ENCODE data around the gene NABP2.

NABP2 gene

GRCh38 chr12:56241424-56242303, 17.5 kb downstream of the NABP2 start:
- Histone ChIP-seq H3K9me3 (ENCODE audit: control insufficient read depth in 2 of 2, low read length in 2 of 2) (no peaks in the 10 kb centered on the region), H3K36me3 (ENCODE audit: control insufficient read depth in 2 of 2, insufficient read depth in 2 of 2, low read length in 2 of 2) (peaks cover 44 to 62% of the 10 kb centered on the region in 2 donors), H3K4me3 (ENCODE audit: low read length in 2 of 2) (no peak overlapping the region), H3K4me1 (ENCODE audit: control insufficient read depth in 2 of 2, insufficient read depth in 2 of 2, low read length in 2 of 2) (no peaks in the 10 kb centered on the region), H3K9ac (ENCODE audit: low read depth in 1 of 2, low read length in 2 of 2) (no peak overlapping the region), H3K27ac (ENCODE audit: low read depth in 2 of 2, low read length in 2 of 2) (no peak overlapping the region), H3K27me3 (ENCODE audit: control insufficient read depth in 2 of 2, insufficient read depth in 2 of 2, low read length in 2 of 2) (no peaks in the 10 kb centered on the region)

DNA sequence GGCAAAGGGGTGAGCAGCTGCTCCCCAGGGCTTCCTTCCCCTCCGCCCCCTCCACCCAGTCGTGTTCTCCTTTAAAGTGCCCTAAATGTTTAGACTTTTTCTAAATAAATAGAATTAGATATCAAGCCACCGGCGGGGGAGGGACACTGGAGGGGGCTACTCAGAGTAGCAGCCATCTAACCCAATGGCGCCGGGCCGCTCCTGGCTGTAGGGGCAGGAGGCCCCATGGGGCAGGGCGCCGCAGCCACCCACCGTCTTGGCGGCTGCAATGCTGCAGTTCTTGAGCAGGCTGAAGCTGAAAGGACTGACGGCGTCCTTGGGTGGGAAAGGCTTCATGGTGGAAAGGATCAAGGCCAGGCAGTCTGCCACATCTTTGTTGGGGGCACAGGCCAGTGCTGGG, 18.8 kb downstream of the NABP2 start:
- Histone ChIP-seq H3K36me3 (ENCODE audit: control insufficient read depth in 2 of 2, insufficient read depth in 2 of 2, low read length in 2 of 2) (peaks cover 51 to 64% of the 10 kb centered on the region in 2 donors), H3K9me3 (ENCODE audit: control insufficient read depth in 2 of 2, low read length in 2 of 2) (no peaks in the 10 kb centered on the region)

GRCh38 chr12:56243731-56244181, 19.6 kb downstream of the NABP2 start:
- Histone ChIP-seq H3K9me3 (ENCODE audit: control insufficient read depth in 2 of 2, low read length in 2 of 2) (no peaks in the 10 kb centered on the region), H3K9ac (ENCODE audit: low read depth in 1 of 2, low read length in 2 of 2) (no peak overlapping the region), H3K4me1 (ENCODE audit: control insufficient read depth in 2 of 2, insufficient read depth in 2 of 2, low read length in 2 of 2) (no peaks in the 10 kb centered on the region), H3K27me3 (ENCODE audit: control insufficient read depth in 2 of 2, insufficient read depth in 2 of 2, low read length in 2 of 2) (no peaks in the 10 kb centered on the region), H3K4me3 (ENCODE audit: low read length in 2 of 2) (no peak overlapping the region), H3K27ac (ENCODE audit: low read depth in 2 of 2, low read length in 2 of 2) (no peak overlapping the region), H3K36me3 (ENCODE audit: control insufficient read depth in 2 of 2, insufficient read depth in 2 of 2, low read length in 2 of 2) (peaks cover 59 to 70% of the 10 kb centered on the region in 2 donors)

More for the DNA sequence above, 18.8 kb downstream of the NABP2 start:
- Histone ChIP-seq H3K4me1 (ENCODE audit: control insufficient read depth in 2 of 2, insufficient read depth in 2 of 2, low read length in 2 of 2) (no peaks in the 10 kb centered on the region), H3K4me3 (ENCODE audit: low read length in 2 of 2) (no peak overlapping the region), H3K9ac (ENCODE audit: low read depth in 1 of 2, low read length in 2 of 2) (no peak overlapping the region), H3K27me3 (ENCODE audit: control insufficient read depth in 2 of 2, insufficient read depth in 2 of 2, low read length in 2 of 2) (no peaks in the 10 kb centered on the region), H3K27ac (ENCODE audit: low read depth in 2 of 2, low read length in 2 of 2) (no peak overlapping the region)

GRCh38 chr12:56244494-56244893, 20.4 kb downstream of the NABP2 start:
- no peak overlapping the region for H3K4me3 ChIP-seq (ENCODE audit: low read length in 2 of 2)
- H3K4me1 ChIP-seq (ENCODE audit: control insufficient read depth in 2 of 2, insufficient read depth in 2 of 2, low read length in 2 of 2), result no peaks in the 10 kb centered on the region
- no peaks in the 10 kb centered on the region for H3K27me3 ChIP-seq (ENCODE audit: control insufficient read depth in 2 of 2, insufficient read depth in 2 of 2, low read length in 2 of 2)
- no peak overlapping the region for H3K9ac ChIP-seq (ENCODE audit: low read depth in 1 of 2, low read length in 2 of 2)
- H3K36me3 ChIP-seq (ENCODE audit: control insufficient read depth in 2 of 2, insufficient read depth in 2 of 2, low read length in 2 of 2), result peaks cover 64 to 71% of the 10 kb centered on the region in 2 donors
- no peaks in the 10 kb centered on the region for H3K9me3 ChIP-seq (ENCODE audit: control insufficient read depth in 2 of 2, low read length in 2 of 2)
- no peak overlapping the region for H3K27ac ChIP-seq (ENCODE audit: low read depth in 2 of 2, low read length in 2 of 2)

DNA sequence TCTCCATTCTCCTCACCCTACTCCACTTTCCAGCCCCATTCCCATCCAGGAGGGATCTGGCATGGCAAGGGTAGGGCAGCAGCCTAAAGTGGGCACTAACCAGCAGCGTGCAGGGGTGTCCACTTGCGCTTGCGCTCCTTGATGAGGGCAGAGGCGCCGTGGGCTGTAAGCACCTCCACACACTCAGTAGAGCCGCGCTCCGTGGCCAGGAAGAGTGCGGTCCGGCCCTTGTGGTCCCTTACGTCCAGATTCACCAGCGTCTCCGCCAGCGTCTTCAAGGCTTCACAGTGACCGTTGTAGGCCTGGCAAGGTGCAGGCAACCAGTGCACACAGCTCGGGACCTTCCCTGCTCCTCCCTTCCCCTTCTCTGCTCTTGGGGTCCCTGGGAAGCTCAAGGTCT, 23.8 kb downstream of the NABP2 start:
- no peaks in the 10 kb centered on the region for H3K27me3 ChIP-seq (ENCODE audit: control insufficient read depth in 2 of 2, insufficient read depth in 2 of 2, low read length in 2 of 2)
- H3K9ac ChIP-seq (ENCODE audit: low read depth in 1 of 2, low read length in 2 of 2), result no peak overlapping the region
- H3K4me3 ChIP-seq (ENCODE audit: low read length in 2 of 2), result no peak overlapping the region
- peaks cover 65 to 80% of the 10 kb centered on the region in 2 donors for H3K36me3 ChIP-seq (ENCODE audit: control insufficient read depth in 2 of 2, insufficient read depth in 2 of 2, low read length in 2 of 2)
- H3K9me3 ChIP-seq (ENCODE audit: control insufficient read depth in 2 of 2, low read length in 2 of 2), result no peaks in the 10 kb centered on the region
- no peaks in the 10 kb centered on the region for H3K4me1 ChIP-seq (ENCODE audit: control insufficient read depth in 2 of 2, insufficient read depth in 2 of 2, low read length in 2 of 2)
- no peak overlapping the region for H3K27ac ChIP-seq (ENCODE audit: low read depth in 2 of 2, low read length in 2 of 2)

DNA sequence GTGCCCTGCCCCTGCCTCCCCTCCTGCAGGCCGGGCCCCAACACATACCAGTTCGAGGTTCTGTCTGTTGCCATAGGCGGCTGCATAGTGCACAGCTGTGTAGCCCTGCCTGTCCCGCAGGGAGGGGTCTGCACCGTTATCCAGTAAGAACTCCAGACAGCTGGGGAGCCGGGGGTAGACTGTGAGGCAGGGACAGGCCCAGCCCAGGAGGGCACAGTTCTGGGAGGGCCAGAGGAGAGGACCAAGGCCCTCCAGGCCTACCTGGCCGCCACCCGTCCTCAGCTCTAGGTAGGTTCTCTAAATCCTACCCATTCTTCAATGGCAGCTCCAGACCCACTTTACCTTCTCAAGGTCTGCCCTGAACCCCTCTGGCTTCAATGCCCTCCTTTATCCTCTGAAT, 24.6 kb downstream of the NABP2 start:
- Histone ChIP-seq H3K9ac (ENCODE audit: low read depth in 1 of 2, low read length in 2 of 2) (no peak overlapping the region), H3K36me3 (ENCODE audit: control insufficient read depth in 2 of 2, insufficient read depth in 2 of 2, low read length in 2 of 2) (peaks cover 66 to 80% of the 10 kb centered on the region in 2 donors)

DNA sequence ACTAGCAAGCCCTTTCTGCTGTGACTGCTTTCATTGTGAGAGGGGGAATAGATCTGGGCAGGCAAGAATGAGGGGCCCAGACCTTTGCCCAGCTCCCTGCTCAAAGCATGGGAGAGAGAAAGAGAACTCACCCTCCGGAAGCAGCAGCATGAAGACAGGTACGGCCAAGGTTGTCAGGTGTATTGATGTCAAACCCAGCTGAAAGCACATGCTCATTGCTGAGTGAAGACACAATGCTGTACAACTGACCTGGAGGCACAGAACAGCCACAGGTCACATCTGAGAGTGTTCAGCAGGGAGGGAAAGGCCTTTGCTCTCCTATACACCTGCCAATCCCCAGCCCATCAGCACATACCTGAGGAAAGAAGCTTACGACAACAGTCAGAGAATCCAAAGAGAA, 28.5 kb downstream of the NABP2 start:
- peaks cover 57 to 75% of the 10 kb centered on the region in 2 donors for H3K36me3 ChIP-seq (ENCODE audit: control insufficient read depth in 2 of 2, insufficient read depth in 2 of 2, low read length in 2 of 2)
- no peaks in the 10 kb centered on the region for H3K27me3 ChIP-seq (ENCODE audit: control insufficient read depth in 2 of 2, insufficient read depth in 2 of 2, low read length in 2 of 2)
- no peak overlapping the region for H3K9ac ChIP-seq (ENCODE audit: low read depth in 1 of 2, low read length in 2 of 2)
- H3K9me3 ChIP-seq (ENCODE audit: control insufficient read depth in 2 of 2, low read length in 2 of 2), result no peaks in the 10 kb centered on the region
- H3K27ac ChIP-seq (ENCODE audit: low read depth in 2 of 2, low read length in 2 of 2), result no peak overlapping the region
- H3K4me1 ChIP-seq (ENCODE audit: control insufficient read depth in 2 of 2, insufficient read depth in 2 of 2, low read length in 2 of 2), result peaks cover 13 to 15% of the 10 kb centered on the region in 2 donors
- H3K4me3 ChIP-seq (ENCODE audit: low read length in 2 of 2), result no peak overlapping the region

More for the DNA sequence above, 24.6 kb downstream of the NABP2 start:
- H3K27ac ChIP-seq (ENCODE audit: low read depth in 2 of 2, low read length in 2 of 2), result no peak overlapping the region
- H3K27me3 ChIP-seq (ENCODE audit: control insufficient read depth in 2 of 2, insufficient read depth in 2 of 2, low read length in 2 of 2), result no peaks in the 10 kb centered on the region
- H3K9me3 ChIP-seq (ENCODE audit: control insufficient read depth in 2 of 2, low read length in 2 of 2), result no peaks in the 10 kb centered on the region
- no peak overlapping the region for H3K4me3 ChIP-seq (ENCODE audit: low read length in 2 of 2)
- no peaks in the 10 kb centered on the region for H3K4me1 ChIP-seq (ENCODE audit: control insufficient read depth in 2 of 2, insufficient read depth in 2 of 2, low read length in 2 of 2)

GRCh38 chr12:56253091-56253490, 28.9 kb downstream of the NABP2 start:
- H3K27ac ChIP-seq (ENCODE audit: low read depth in 2 of 2, low read length in 2 of 2), result no peak overlapping the region
- H3K4me3 ChIP-seq (ENCODE audit: low read length in 2 of 2), result no peak overlapping the region
- H3K9me3 ChIP-seq (ENCODE audit: control insufficient read depth in 2 of 2, low read length in 2 of 2), result no peaks in the 10 kb centered on the region
- peaks cover 13 to 15% of the 10 kb centered on the region in 2 donors for H3K4me1 ChIP-seq (ENCODE audit: control insufficient read depth in 2 of 2, insufficient read depth in 2 of 2, low read length in 2 of 2)
- no peak overlapping the region for H3K9ac ChIP-seq (ENCODE audit: low read depth in 1 of 2, low read length in 2 of 2)
- H3K36me3 ChIP-seq (ENCODE audit: control insufficient read depth in 2 of 2, insufficient read depth in 2 of 2, low read length in 2 of 2), result peaks cover 53 to 70% of the 10 kb centered on the region in 2 donors
- H3K27me3 ChIP-seq (ENCODE audit: control insufficient read depth in 2 of 2, insufficient read depth in 2 of 2, low read length in 2 of 2), result no peaks in the 10 kb centered on the region

GRCh38 chr12:56255671-56256070, 31.5 kb downstream of the NABP2 start:
- no peaks in the 10 kb centered on the region for H3K27me3 ChIP-seq (ENCODE audit: control insufficient read depth in 2 of 2, insufficient read depth in 2 of 2, low read length in 2 of 2)
- no peak overlapping the region for H3K4me3 ChIP-seq (ENCODE audit: low read length in 2 of 2)
- no peak overlapping the region for H3K9ac ChIP-seq (ENCODE audit: low read depth in 1 of 2, low read length in 2 of 2)
- H3K4me1 ChIP-seq (ENCODE audit: control insufficient read depth in 2 of 2, insufficient read depth in 2 of 2, low read length in 2 of 2), result peaks cover 19% of the 10 kb centered on the region in 2 donors
- H3K27ac ChIP-seq (ENCODE audit: low read depth in 2 of 2, low read length in 2 of 2), result no peak overlapping the region
- peaks cover 42 to 50% of the 10 kb centered on the region in 2 donors for H3K36me3 ChIP-seq (ENCODE audit: control insufficient read depth in 2 of 2, insufficient read depth in 2 of 2, low read length in 2 of 2)
- H3K9me3 ChIP-seq (ENCODE audit: control insufficient read depth in 2 of 2, low read length in 2 of 2), result no peaks in the 10 kb centered on the region

DNA sequence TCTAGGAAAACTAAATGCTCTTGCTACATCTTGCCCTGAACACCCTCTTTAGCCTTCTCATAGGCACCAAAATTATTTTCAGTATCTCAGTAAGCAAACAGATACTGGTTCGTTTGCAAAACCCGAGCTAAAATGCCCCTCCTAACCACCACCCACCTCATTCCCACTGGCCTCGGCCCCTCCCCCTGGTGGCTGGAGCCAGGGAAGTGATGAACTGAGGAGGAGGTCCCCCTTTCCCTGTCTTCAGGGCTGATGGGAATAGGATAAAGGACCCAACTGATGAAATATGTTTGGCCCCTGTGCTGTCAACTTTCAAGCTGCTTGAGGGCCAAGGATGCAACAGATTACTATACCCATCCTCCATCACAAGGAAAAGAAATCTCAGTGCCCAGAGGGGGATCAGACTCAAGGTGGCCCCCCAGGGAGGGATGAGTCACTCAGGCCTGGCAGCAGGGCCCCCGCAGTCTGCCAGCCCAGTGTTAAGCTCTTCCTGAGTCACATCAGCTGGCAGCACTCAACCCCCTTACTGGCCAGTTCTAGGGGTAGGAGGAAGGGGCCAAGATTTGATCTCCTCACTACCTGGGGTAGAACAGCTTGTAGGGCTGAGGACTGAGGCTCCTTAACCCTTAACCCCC, 32.3 kb downstream of the NABP2 start:
- H3K9me3 ChIP-seq (ENCODE audit: control insufficient read depth in 2 of 2, low read length in 2 of 2), result no peaks in the 10 kb centered on the region
- peaks cover 19% of the 10 kb centered on the region in 2 donors for H3K4me1 ChIP-seq (ENCODE audit: control insufficient read depth in 2 of 2, insufficient read depth in 2 of 2, low read length in 2 of 2)
- H3K27ac ChIP-seq (ENCODE audit: low read depth in 2 of 2, low read length in 2 of 2), result no peak overlapping the region
- peaks cover 42 to 46% of the 10 kb centered on the region in 2 donors for H3K36me3 ChIP-seq (ENCODE audit: control insufficient read depth in 2 of 2, insufficient read depth in 2 of 2, low read length in 2 of 2)
- no peaks in the 10 kb centered on the region for H3K27me3 ChIP-seq (ENCODE audit: control insufficient read depth in 2 of 2, insufficient read depth in 2 of 2, low read length in 2 of 2)
- no peak overlapping the region for H3K4me3 ChIP-seq (ENCODE audit: low read length in 2 of 2)
- H3K9ac ChIP-seq (ENCODE audit: low read depth in 1 of 2, low read length in 2 of 2), result no peak overlapping the region

All from mucosa of rectum (tissue), 2 donors.